Kidney (tissue), 14 donors: Measurements from ENCODE around the gene SYT14. TPM values are rescaled to one million over a fixed set of nuclear protein-coding genes. Genes with fewer than 3 reads are reported as not detected.

Experiments used
- DNase-seq, 5 donors: peaks; one replicate each; pipeline ENCODE4 v3.0.0-alpha.2; 2013 to 2020
- FAIRE-seq: peaks from 2 replicates; lab custom pipeline; 2012; peaks lifted over from hg19 to GRCh38; lab: Jason Lieb, UNC
- H3K27ac ChIP-seq, 2 donors: one replicate each; pipeline ENCODE4 v1.7.0; 2013; ENCODE audit warnings: low read depth in 2 of 2, low read length in 2 of 2, inconsistent platforms in 1 of 2
- H3K27me3 ChIP-seq: one replicate; pipeline ENCODE4 v1.7.1; 2013; ENCODE audit warnings: low read length, inconsistent platforms; ENCODE audit not compliant: control insufficient read depth, insufficient read depth
- H3K36me3 ChIP-seq, 3 donors: one replicate each; pipeline versions ENCODE4 v1.7.0 to v1.7.1; 2013; ENCODE audit warnings: low read length in 3 of 3, control low read depth in 1 of 3, inconsistent platforms in 1 of 3; ENCODE audit not compliant: insufficient read depth in 3 of 3, control insufficient read depth in 2 of 3
- H3K4me1 ChIP-seq, 3 donors: one replicate each; pipeline versions ENCODE4 v1.7.0 to v1.7.1; 2013; ENCODE audit warnings: low read length in 3 of 3, inconsistent platforms in 1 of 3, low read depth in 1 of 3; ENCODE audit not compliant: control insufficient read depth in 2 of 3, insufficient read depth in 2 of 3
- H3K4me3 ChIP-seq, 3 donors: one replicate each; pipeline versions ENCODE4 v1.7.0 to v1.8.1; 2013; ENCODE audit warnings: low read length in 3 of 3, control low read depth in 1 of 3, inconsistent platforms in 1 of 3
- H3K9ac ChIP-seq, 3 donors: one replicate each; pipeline versions ENCODE4 v1.7.0 to v1.7.1; 2013; ENCODE audit warnings: low read length in 3 of 3, control low read depth in 1 of 3, inconsistent platforms in 1 of 3
- H3K9me3 ChIP-seq, 3 donors: one replicate each; pipeline versions ENCODE4 v1.7.0 to v1.7.1; 2013; ENCODE audit warnings: low read length in 3 of 3, control low read depth in 1 of 3, inconsistent platforms in 1 of 3; ENCODE audit not compliant: control insufficient read depth in 2 of 3, insufficient read depth in 1 of 3
- intact Hi-C: fragments of 100-400 bp; cut with DNase I; formaldehyde crosslinking; loops from one replicate; pipeline ENCODE4 v1.11.1; 2022
- polyA plus RNA-seq: library from polyadenylated mRNA; stranded (reverse); fragments of 350-450 nt; fragmentation: Illumina TruSeq; extraction: RNeasy Lipid Tissue Mini Kit (QIAGEN cat#74804); gene quantifications from one replicate; pipeline ENCODE4 v1.2.3, GENCODE V29; 2014; ENCODE audit warnings: low read depth, low replicate concordance; ENCODE audit not compliant: insufficient read depth
- total RNA-seq: library from RNA; stranded (reverse); fragmentation: NEBNext Ultra II Directional; extraction: Animal tissue kit (Norgen Biotek cat#: 25700); gene quantifications from one replicate; pipeline ENCODE4 v1.2.1, GENCODE V29; 2021
- TF ChIP-seq, protein P1 (sequence below): IDR thresholded peaks from 3 replicates; pipeline ENCODE4 v1.5.1; 2012; ENCODE audit warnings: mild to moderate bottlenecking, moderate library complexity, borderline replicate concordance; ENCODE audit not compliant: insufficient read depth; ENCODE audit errors: extremely low read depth
- donor health status: control.
- donor health status: control.
- donor health status: control.
- donor health status: control.
- donor health status: control.
- donor health status: DM: yes; HTN: yes; CAD: no.
- donor health status: Normal renal cell carcinoma (clear cell type).

Gene SYT14
- total and polyA plus RNA-seq, 2 donors from 2014 or later = 0.22 to 1.3 TPM

GRCh38 chr1:209985002-209985401 is 47.0 kb downstream of the SYT14 start:
- DNase-seq (no peak), FAIRE-seq (no peak)
- Histone ChIP-seq H3K27me3 (no peaks in the 10 kb centered on the region), H3K9me3 (no peaks in the 10 kb centered on the region), H3K4me1 (no peaks in the 10 kb centered on the region), H3K27ac (no peak overlapping the region), H3K36me3 (no peaks in the 10 kb centered on the region), H3K9ac (no peak overlapping the region), H3K4me3 (no peak overlapping the region)
- TF ChIP-seq, protein P1, sequence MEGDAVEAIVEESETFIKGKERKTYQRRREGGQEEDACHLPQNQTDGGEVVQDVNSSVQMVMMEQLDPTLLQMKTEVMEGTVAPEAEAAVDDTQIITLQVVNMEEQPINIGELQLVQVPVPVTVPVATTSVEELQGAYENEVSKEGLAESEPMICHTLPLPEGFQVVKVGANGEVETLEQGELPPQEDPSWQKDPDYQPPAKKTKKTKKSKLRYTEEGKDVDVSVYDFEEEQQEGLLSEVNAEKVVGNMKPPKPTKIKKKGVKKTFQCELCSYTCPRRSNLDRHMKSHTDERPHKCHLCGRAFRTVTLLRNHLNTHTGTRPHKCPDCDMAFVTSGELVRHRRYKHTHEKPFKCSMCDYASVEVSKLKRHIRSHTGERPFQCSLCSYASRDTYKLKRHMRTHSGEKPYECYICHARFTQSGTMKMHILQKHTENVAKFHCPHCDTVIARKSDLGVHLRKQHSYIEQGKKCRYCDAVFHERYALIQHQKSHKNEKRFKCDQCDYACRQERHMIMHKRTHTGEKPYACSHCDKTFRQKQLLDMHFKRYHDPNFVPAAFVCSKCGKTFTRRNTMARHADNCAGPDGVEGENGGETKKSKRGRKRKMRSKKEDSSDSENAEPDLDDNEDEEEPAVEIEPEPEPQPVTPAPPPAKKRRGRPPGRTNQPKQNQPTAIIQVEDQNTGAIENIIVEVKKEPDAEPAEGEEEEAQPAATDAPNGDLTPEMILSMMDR = no peak
- intact Hi-C loops = no loop called here

DNA sequence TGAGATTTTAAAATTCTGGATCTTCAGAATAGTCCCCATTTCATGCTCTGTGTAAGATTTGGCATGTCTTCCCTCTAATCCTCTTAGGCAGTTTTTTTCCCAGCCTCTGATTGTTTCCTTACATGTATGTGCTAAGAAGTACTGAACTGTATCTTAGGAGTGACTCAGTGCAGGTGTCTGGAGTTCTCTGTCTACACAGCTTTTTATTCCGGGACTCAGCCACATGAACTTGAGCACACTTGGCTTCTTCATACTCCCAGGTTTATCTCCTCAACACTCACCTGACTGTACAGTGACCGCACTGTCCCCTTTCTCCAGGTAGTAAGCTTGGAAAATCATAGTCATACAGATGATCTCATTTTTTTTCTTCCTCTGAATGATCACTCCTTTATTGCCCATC is 50.7 kb downstream of the SYT14 start:
- no peak overlapping the region for H3K27ac ChIP-seq
- no peaks in the 10 kb centered on the region for H3K4me1 ChIP-seq
- DNase-seq (no peak), FAIRE-seq (no peak)
- H3K27me3 ChIP-seq = no peaks in the 10 kb centered on the region
- no peaks in the 10 kb centered on the region for H3K36me3 ChIP-seq
- no peaks in the 10 kb centered on the region for H3K9me3 ChIP-seq
- H3K9ac ChIP-seq = no peak overlapping the region
- intact Hi-C loops = no loop called here
- H3K4me3 ChIP-seq = no peak overlapping the region
- TF ChIP-seq, protein P1 = no peak

DNA sequence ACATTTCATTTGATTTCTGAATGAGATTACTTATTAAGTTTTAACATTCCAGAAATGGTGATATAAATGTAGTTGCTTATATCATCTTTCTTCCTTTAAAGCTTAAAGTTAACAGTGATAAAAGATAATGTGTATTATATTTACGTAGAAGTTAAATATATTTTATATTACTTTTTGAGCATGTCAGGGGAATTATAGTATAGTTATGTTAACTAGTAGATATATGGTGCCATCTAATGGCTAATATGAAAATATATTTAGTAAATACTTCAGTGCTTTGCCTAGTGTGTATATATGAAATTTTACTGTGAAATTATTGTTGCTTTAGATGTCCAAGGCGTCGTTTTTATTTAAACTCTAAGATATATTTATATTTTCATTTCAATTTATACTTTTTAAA is 51.5 kb downstream of the SYT14 start:
- FAIRE-seq (peak; percentile 96), DNase-seq (peak in 1 of 5 donors; percentile 18)
- H3K36me3 ChIP-seq = no peaks in the 10 kb centered on the region
- TF ChIP-seq, protein P1 = no peak
- no peak overlapping the region for H3K9ac ChIP-seq
- H3K4me3 ChIP-seq = no peak overlapping the region
- intact Hi-C loops = no loop called here
- no peak overlapping the region for H3K27ac ChIP-seq
- no peaks in the 10 kb centered on the region for H3K4me1 ChIP-seq
- H3K9me3 ChIP-seq = no peaks in the 10 kb centered on the region
- no peaks in the 10 kb centered on the region for H3K27me3 ChIP-seq

DNA sequence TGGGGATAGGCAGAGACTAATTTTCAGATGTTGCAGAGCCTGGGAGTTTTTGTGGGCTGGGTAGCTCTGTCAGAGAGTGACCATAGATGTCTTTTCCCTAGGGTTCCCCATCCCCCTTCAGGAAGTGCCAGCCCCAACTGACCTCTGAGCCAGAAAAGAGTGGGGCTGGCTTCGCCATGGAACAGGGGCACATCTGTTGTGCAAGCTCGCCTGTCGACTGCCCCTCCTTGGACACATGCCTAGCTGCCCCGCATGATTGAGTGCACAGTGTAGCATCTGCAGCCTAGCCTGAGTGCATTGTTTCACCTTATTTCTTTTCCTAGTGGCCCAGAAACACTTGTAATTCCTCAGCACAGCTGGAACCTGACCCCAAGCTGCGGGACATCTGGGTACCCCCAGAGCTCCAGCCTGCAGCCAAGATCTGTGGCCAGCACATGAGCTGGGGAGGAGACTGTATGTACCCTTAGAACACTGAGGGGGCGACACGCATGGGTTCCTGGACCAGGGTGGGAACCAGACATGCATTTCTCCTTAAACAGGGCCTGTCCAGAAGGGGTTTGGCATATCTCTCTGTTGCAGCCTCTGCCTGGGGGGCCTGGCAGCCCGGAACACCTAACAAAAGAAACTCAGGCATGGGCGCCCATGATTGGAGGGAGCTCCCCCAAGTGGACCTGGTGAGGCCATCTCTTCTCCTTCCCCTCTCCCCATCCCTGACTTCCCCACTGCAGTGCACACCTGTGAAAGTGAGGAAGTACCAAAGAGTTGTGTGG is 55.2 kb downstream of the SYT14 start:
- H3K9ac ChIP-seq = no peak overlapping the region
- H3K36me3 ChIP-seq = no peaks in the 10 kb centered on the region
- H3K9me3 ChIP-seq = no peaks in the 10 kb centered on the region
- DNase-seq (peak in 1 of 5 donors; percentile 1), FAIRE-seq (no peak)
- intact Hi-C loops = loop anchor here (5.0 kb wide), 1 partner anchor 141 kb away; no protein-coding TSS in a partner anchor
- H3K4me1 ChIP-seq = no peaks in the 10 kb centered on the region
- no peaks in the 10 kb centered on the region for H3K27me3 ChIP-seq
- H3K27ac ChIP-seq = no peak overlapping the region
- H3K4me3 ChIP-seq = no peak overlapping the region
- TF ChIP-seq, protein P1 = no peak
